Left colon (tissue), 2 donors: ENCODE results near the gene RNF157. TPM values are rescaled to one million over a fixed set of nuclear protein-coding genes. Genes with fewer than 3 reads are reported as not detected.

Source experiments
- ATAC-seq: fragments of 200-7000 bp; cut with Tn5 transposase; one replicate; pipeline ENCODE4 v1.9.1; 2020; ENCODE audit warnings: mild to moderate bottlenecking, moderate library complexity
- DNase-seq, 2 donors: peaks; one replicate each; pipeline ENCODE4 v3.0.0-alpha.2; 2020
- intact Hi-C, 2 donors: fragments of 100-400 bp; cut with DNase I in 1 of 2; cut with micrococcal nuclease in 1 of 2; formaldehyde crosslinking; loops; one replicate each; pipeline versions ENCODE4 v1.11.2 to v1.14.0; 2022; cut with DNase I, micrococcal nuclease
- microRNA-seq, 2 donors: library from miRNA; unstranded; fragments of <30 nt; microRNA quantifications; one replicate each; pipeline versions ENCODE4 v1.1.0 to v1.2.0, GENCODE V29; 2020
- total RNA-seq, 2 donors: library from RNA; stranded (reverse); fragmentation: NEBNext Ultra II Directional; extraction: Animal tissue kit (Norgen Biotek cat#: 25700); gene quantifications; one replicate each; pipeline ENCODE4 v1.2.1, GENCODE V29; 2021
- donor health status: DM: no; HTN: no; CAD: no.
- donor health status: DM: yes; HTN: yes; CAD: no.

The RNF157 gene
- total RNA-seq, 2 donors from 2014 or later, result 23.6 to 89.3 TPM

- DNase-seq (no peak), ATAC-seq (no peak)
- intact Hi-C loops, result no loop called here
Measured at GRCh38 chr17:76097716-76098295, 142.5 kb downstream of the RNF157 start.

GRCh38 chr17:76095943-76096342, 144.3 kb downstream of the RNF157 start:
- intact Hi-C loops, result no loop called here
- DNase-seq, result no peak
- ATAC-seq, result no peak

GRCh38 chr17:76094046-76094445, 146.2 kb downstream of the RNF157 start:
- DNase-seq (peak in 1 of 2 donors; percentile 11), ATAC-seq (no peak)
- intact Hi-C loops, result no loop called here

GRCh38 chr17:76092526-76093413, 147.5 kb downstream of the RNF157 start:
- ATAC-seq, result no peak
- no peak for DNase-seq
- intact Hi-C loops, result no loop called here

Small RNA genes lying within 50 kb of the gene (microRNA-seq; reads per million reads assigned to microRNA genes)
- gene MIR6868, result 0 to 0.53 reads per million in 2 donors

Other genes starting within 250 kb of the RNF157 start
- 10 to 100 TPM; 10.1 to 12.4 TPM for gene CDK3, start 239.6 kb downstream of the RNF157 start, total RNA-seq
- gene EVPL, start 213.2 kb downstream of the RNF157 start, total RNA-seq, result 10 to 100 TPM; 18.9 to 28.5 TPM
- gene SRP68, start 168.0 kb downstream of the RNF157 start, total RNA-seq, result 10 to 100 TPM; 49.9 to 56.5 TPM
- not detected for gene GALR2, start 165.7 kb downstream of the RNF157 start, total RNA-seq
- under 1 TPM in 1 of 2 donors, not detected in 1; 0.22 TPM for gene ZACN, start 161.3 kb downstream of the RNF157 start, total RNA-seq
- gene EXOC7, start 136.7 kb downstream of the RNF157 start, total RNA-seq, result 100 to 1,000 TPM; 100 to 102 TPM
- gene FOXJ1, start 99.2 kb downstream of the RNF157 start, total RNA-seq, result 1 to 10 TPM; 1.6 to 2.8 TPM
- 100 to 1,000 TPM in 1 of 2 donors, 10 to 100 TPM in 1; 75.6 to 113 TPM for gene UBALD2, start 24.9 kb upstream of the RNF157 start, total RNA-seq
- 1 to 10 TPM; 1.9 to 2.3 TPM for gene QRICH2, start 67.8 kb upstream of the RNF157 start, total RNA-seq
- gene PRPSAP1, start 113.4 kb upstream of the RNF157 start, total RNA-seq, result 10 to 100 TPM; 61.7 to 70.3 TPM
- 1 to 10 TPM; 2.9 to 4.2 TPM for gene SPHK1, start 144.1 kb upstream of the RNF157 start, total RNA-seq
- 10 to 100 TPM; 15.9 to 18.2 TPM for gene UBE2O, start 212.7 kb upstream of the RNF157 start, total RNA-seq
- not detected for gene AANAT, start 227.1 kb upstream of the RNF157 start, total RNA-seq